ENCODE measurements around the gene TMEM80. TPM values are rescaled to one million over a fixed set of nuclear protein-coding genes. Genes with fewer than 3 reads are reported as not detected.
A peak's percentile ranks its signal among the peaks of the same experiment; 100 is the strongest.

TMEM80 gene
- total and polyA plus RNA-seq, 2 experiments from 2014 or later = 26.7 to 35.5 TPM

GRCh38 chr11:724049-724777 is 28.6 kb downstream of the TMEM80 start:
- Histone ChIP-seq H3K9me3 (ENCODE audit: low read depth) (no peaks in the 10 kb centered on the region), H3K27ac (no peak overlapping the region), H3K4me3 (no peak overlapping the region), H3K27me3 (no peaks in the 10 kb centered on the region), H2AFZ (no peak overlapping the region), H3K79me2 (peaks cover 4% of the 10 kb centered on the region), H4K20me1 (ENCODE audit: insufficient read depth, poor library complexity, severe bottlenecking) (no peaks in the 10 kb centered on the region), H3K4me2 (no peak overlapping the region), H3K9me2 (replicated peaks; ENCODE audit: insufficient read depth) (no peaks in the 10 kb centered on the region), H3K4me1 (ENCODE audit: insufficient read depth) (peaks cover 23% of the 10 kb centered on the region), H3K36me3 (replicated peaks; ENCODE audit: insufficient read depth, low read depth) (no peaks in the 10 kb centered on the region)
- DNase-seq (ENCODE audit: low spot score) = no peak
- TF ChIP-seq CTCF (IDR thresholded peaks at IDR 0.05; ENCODE audit: poor library complexity) = no peak
- 89% methylated on average over 19 of the region's 19 CpGs for WGBS (ENCODE audit: low lambda C conversion rate, missing lambda C conversion rate)

GRCh38 chr11:724778-725386 is 29.3 kb downstream of the TMEM80 start:
- DNase-seq (ENCODE audit: low spot score) = no peak
- peaks cover 23% of the 10 kb centered on the region for H3K4me1 ChIP-seq (ENCODE audit: insufficient read depth)
- TF ChIP-seq EZH2phosphoT487 (IDR thresholded peaks at IDR 0.05; ENCODE audit: low read depth, severe bottlenecking, unreplicated experiment) = no peak
- no peak for TF ChIP-seq CTCF (IDR thresholded peaks at IDR 0.05; ENCODE audit: poor library complexity)
- TF ChIP-seq EZH2 (IDR thresholded peaks at IDR 0.05; ENCODE audit: borderline replicate concordance) = no peak
- no peaks in the 10 kb centered on the region for H3K79me2 ChIP-seq
- H3K9me3 ChIP-seq (ENCODE audit: low read depth) = no peaks in the 10 kb centered on the region
- H3K4me2 ChIP-seq = peak overlapping the region; percentile 73
- H3K27me3 ChIP-seq = no peaks in the 10 kb centered on the region
- no peaks in the 10 kb centered on the region for H4K20me1 ChIP-seq (ENCODE audit: insufficient read depth, poor library complexity, severe bottlenecking)
- whole genome bisulfite sequencing (ENCODE audit: low lambda C conversion rate, missing lambda C conversion rate) = 89% methylated on average over 17 of the region's 18 CpGs
- no peak overlapping the region for H3K27ac ChIP-seq
- no peak overlapping the region for H3K4me3 ChIP-seq
- no peak overlapping the region for H2AFZ ChIP-seq
- H3K36me3 ChIP-seq (replicated peaks; ENCODE audit: insufficient read depth, low read depth) = no peaks in the 10 kb centered on the region
- no peaks in the 10 kb centered on the region for H3K9me2 ChIP-seq (replicated peaks; ENCODE audit: insufficient read depth)

GRCh38 chr11:725624-726202 is 30.1 kb downstream of the TMEM80 start:
- H2AFZ ChIP-seq = no peak overlapping the region
- H3K4me3 ChIP-seq = no peak overlapping the region
- H3K27me3 ChIP-seq = no peaks in the 10 kb centered on the region
- H3K9me2 ChIP-seq (replicated peaks; ENCODE audit: insufficient read depth) = no peaks in the 10 kb centered on the region
- H3K79me2 ChIP-seq = no peaks in the 10 kb centered on the region
- 28% methylated on average over 35 of the region's 53 CpGs for WGBS (ENCODE audit: low lambda C conversion rate, missing lambda C conversion rate)
- no peaks in the 10 kb centered on the region for H3K9me3 ChIP-seq (ENCODE audit: low read depth)
- peak overlapping the region; percentile 55 for H3K27ac ChIP-seq
- H3K36me3 ChIP-seq (replicated peaks; ENCODE audit: insufficient read depth, low read depth) = no peaks in the 10 kb centered on the region
- TF ChIP-seq EZH2 (IDR thresholded peaks at IDR 0.05; ENCODE audit: borderline replicate concordance) (no peak), CTCF (IDR thresholded peaks at IDR 0.05; ENCODE audit: poor library complexity) (no peak), EZH2phosphoT487 (IDR thresholded peaks at IDR 0.05; ENCODE audit: low read depth, severe bottlenecking, unreplicated experiment) (no peak)
- H3K4me2 ChIP-seq = peak overlapping the region; percentile 73
- no peaks in the 10 kb centered on the region for H4K20me1 ChIP-seq (ENCODE audit: insufficient read depth, poor library complexity, severe bottlenecking)
- DNase-seq (ENCODE audit: low spot score) = peak; percentile 16
- peaks cover 23% of the 10 kb centered on the region for H3K4me1 ChIP-seq (ENCODE audit: insufficient read depth)

Data from hepatocyte (in vitro differentiated cells).